HS-5 (cell line): ENCODE results near the gene TECTA.
"Not testable (repeated sequence)": the region's sequence is repeated elsewhere in the genome, so short reads cannot be mapped to it uniquely, and the experiment has no call there.

Experiments used
- DNase-seq: peaks from one replicate; pipeline ENCODE4 v3.0.0-alpha.2; 2012; ENCODE audit warnings: low read depth

The TECTA gene

DNA sequence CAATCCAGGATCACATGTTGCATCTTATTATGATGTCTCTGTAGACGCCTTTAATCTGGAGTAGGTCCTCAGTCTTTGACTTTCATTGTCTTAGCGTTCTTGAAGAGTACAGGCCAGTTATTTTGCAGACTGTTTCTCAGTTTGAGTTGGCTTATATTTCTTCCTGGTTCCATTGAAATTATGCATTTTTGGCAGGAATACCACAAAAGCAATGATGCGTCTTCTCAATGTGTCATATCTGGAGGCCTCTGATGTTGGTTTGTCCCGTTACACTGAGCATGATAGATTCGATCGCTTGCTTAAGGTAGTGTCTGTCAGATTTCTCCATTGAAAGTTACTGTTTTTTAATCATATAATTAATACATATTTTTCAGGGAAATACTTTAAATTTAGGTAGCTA lies 30.6 kb downstream of the TECTA start:
- no peak for DNase-seq

DNA sequence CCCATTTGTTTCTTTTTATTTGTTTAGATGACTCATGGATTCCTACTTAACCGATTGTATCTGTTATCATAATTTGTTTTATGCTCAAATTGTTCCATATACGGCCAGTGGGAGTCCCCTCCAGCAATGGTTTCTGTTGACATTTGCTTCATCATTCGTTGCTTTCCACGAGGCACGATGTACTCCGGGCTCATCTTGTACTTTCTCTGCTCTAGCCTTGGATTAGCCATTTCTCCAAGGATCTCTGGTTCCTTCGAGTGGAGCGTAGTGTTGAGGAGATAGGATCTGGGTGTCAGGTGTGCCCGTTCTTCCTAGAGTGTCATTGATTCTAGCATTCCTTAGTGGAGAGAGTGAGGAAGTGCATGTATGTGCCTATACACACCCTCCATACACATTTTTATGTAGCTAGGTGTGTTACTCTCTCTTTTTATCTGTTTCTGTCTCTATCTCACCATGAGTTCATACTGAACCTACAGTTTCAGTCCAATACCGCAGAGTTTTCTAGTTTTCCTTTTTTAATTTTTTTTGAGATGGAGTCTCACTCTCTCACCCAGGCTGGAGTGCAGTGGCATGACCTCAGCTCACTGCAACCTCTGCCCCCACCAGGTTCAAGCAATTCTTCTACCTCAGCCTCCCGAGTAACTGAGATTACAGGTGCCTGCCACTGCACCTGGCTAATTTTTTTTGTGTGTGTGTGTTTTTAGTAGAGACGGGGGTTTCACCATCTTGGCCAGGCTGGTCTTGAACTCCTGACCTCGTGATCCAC lies 31.4 kb downstream of the TECTA start:
- no peak for DNase-seq

DNA sequence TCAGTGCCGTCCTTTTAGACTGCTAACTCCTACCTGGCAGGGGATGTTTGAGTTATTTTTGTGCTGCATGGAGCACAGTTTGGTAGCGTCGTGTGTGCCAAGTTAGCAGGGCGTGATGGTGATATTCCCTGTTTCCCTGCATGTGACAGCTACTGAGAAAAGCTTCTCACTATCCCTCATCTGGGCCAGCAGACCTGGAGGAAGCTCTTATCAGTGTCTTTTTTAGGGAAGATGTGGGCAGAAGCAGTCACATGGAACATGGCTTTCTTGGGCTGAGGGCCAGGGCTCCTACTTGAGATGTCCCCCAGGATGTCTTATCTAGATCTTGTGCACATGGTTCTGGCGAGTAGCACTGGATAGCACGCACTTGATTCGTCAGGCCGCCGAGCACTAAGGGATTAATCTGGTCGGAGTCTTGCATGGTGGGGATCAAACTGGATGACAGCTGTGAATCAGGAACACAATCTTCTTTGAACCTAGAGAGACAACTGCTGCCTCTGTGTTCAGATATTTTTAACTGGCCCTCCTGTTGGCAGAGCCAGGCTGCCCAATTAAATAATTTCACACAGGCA lies 33.8 kb downstream of the TECTA start:
- DNase-seq: no peak

DNA sequence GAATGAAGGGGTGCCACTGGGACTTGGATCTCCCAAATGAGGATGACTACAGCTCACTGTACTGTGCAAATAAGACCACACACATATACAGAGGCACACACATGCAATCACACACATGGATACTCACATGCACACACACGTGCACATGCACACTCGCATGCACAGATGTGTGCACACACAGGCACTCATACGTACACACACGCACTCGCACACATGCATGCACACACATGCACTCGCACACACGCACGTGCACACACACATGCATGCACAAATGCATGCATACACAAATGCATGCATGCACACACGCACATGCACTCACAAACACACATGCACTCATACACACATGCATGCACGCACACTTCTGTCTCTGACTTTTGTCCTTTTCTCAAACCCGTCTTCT lies 36.0 kb downstream of the TECTA start:
- no peak for DNase-seq

DNA sequence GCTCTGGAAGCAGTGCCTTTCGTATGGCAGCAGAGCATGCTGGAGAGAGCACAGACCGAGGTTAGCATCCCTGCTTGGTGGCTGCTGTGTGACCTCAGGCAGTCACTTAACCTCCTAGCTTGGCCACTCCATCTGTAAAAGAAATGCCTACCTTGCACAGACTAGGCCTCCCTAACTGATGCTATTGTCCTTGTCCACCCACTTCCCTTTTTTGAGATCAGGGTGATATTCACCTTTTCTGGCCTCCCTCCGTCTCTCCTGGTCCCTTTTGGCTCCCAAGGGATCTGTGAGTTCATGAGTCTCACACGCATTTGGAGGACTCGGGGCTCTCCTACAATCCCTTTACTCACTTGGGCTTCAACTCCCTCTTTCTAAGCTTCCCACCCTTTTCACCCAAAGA lies 37.2 kb downstream of the TECTA start:
- no peak for DNase-seq

DNA sequence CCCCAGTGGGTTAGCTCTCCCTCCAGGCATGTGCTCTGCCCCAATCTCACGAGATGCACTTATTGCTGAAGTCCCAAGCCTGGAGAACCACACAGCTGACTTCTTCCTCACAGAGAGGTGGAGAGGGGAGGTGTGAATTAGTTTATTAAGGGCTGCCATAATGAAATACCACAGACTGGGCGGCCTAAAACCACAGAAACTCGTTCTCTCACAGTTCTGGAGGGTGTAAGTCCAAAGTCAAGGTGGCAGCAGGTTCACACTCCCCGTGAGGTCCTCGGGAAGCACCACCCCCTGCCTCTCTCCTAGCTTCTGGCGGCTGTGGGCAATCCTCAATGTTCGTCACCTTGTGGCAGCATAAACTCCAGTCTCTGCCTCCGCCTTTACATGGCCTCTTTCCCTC lies 39.3 kb downstream of the TECTA start:
- DNase-seq: no peak

DNA sequence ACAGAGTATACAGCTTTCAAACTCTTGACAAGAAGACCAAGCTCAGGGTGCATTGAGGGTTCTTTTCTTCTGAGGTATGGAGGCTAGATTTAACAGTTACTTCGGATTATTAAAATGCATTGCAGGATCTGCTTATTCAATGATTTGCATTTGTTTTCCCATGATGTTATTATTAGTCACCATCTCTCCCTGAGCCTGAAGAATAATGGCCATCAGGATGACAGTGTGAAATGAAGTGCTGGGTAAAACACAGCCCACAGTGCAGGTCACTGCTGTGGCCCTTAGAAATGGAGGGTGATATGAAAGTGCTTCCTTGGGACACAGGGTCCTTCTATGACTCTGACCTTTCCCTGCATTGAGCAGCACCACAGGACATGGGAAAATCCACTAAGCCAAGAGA lies 40.0 kb downstream of the TECTA start:
- DNase-seq: no peak

DNA sequence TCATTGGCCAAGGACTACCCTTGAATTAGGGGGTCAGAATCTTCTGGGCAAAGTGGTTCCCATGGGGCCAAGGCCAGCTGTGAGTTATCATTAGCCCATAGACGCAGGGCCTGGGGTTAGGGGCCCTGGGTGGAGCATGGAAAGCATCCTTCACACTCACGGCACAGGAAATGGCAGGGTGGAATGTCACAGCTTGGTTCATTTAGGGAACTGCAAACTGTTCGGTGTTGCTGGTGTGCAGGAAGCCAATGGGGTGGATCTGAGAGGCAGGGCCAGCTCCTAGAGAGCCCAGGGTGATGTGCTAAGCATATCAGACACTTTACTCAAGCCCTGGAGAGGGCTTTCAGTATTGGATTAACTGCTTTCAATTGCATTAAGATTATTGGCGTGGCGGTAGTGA lies 42.9 kb downstream of the TECTA start:
- DNase-seq: no peak

DNA sequence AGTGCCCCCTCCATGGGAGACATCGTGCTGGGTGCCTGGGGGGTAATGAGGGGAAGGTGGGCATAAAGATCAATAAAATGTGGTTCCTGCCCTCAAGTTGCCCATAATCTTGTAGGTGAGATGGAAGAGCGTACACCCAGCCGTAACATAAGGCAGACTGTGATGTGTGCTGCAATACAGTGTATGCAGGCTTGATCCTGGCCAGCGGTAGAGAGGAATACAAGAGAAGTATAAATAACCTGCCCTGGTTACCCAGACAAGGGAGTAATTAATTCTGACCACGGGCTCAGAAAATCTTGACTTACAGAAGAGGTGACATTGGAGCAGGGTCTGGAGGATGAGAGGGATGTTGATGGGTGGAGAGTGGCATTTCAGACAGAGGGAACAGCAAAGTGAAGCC lies 43.7 kb downstream of the TECTA start:
- DNase-seq: no peak

DNA sequence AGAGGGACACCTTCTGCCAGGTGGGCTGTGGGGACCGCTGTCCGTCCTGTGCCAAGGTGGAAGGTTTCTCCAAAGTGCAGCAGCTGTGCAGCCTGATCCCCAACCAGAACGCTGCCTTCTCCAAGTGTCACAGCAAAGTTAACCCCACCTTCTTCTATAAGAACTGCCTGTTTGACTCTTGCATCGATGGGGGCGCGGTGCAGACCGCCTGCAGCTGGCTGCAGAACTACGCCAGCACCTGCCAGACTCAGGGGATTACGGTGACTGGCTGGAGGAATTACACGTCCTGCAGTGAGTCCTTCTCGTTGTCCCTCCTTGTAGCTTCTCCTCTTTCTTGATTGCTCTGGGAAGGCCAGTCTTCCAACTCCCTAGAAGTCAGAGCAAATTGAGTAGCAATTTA lies 44.8 kb downstream of the TECTA start:
- no peak for DNase-seq

DNA sequence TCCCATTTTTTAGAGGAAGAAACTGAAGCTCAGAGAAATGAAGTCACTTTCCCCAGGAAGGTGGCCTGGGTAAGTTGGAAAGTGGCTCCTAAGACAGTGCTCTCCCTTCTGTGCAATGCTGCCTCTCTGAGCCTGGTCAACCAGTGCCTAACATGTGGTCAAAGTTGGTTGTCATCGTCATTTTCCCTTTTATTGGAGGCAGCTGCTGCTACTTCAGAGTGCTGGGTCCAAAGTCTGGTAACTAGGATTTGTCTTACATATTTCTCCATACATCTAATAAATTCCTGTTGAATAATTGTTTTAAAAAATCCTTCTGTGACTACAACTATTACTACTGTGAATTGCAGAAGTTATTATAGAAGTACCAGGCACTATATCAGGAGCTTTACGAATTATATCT lies 48.1 kb downstream of the TECTA start:
- no peak for DNase-seq

DNA sequence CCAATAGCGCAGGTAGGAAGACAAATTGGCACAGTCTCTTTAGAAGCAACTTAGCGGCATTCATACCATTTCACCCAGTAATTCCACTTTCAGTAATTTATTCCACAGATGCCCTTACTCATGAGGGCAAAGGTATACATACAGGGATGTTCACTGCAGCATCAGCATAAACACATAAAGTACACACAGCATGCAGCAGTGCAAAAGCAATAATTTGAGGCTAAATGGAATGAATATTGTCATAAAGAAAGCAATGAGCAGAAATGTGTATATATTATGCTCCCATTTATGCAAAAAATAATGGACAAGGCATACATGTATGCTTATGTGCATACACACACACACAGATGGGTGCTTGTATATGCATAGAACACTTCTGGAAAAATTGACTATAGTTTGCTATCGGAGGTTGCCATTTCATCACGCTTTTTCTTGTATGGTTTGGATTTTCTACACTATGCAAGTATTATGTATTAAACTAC lies 50.2 kb downstream of the TECTA start:
- DNase-seq: no peak

DNA sequence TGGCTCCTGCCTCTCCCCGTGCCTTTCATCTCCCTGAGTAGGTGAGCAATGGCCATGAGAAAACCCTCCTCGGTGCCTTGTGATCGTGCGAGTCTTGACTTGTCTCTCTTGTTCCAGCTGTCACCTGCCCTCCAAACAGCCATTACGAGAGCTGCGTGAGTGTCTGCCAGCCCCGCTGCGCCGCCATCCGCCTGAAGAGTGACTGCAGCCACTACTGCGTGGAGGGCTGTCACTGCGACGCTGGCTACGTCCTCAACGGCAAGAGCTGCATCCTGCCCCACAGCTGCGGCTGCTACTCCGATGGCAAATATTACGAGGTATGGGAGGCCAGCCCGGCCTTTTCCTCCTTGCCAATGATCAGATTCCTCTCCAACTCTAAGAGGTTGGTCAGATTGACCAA lies 51.7 kb downstream of the TECTA start:
- no peak for DNase-seq

DNA sequence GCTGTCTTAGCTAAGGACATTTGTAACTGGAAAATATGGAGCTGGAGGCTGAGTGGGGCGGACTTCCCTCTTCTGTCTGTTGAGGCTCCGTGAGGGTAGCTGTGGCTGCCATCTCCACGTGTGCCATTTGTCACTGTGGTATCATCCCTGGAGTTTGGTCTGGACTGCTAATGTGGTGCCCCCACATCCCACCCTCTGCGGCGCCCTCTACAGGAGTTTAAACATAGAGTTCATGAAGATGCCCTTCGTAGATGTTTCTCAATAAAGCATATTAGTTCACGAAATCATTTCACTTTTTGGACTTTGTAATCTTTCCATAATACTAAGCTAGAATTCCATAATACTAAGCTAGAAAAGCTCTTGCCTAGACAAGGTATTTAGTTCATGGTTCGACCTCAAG lies 52.4 kb downstream of the TECTA start:
- no peak for DNase-seq

DNA sequence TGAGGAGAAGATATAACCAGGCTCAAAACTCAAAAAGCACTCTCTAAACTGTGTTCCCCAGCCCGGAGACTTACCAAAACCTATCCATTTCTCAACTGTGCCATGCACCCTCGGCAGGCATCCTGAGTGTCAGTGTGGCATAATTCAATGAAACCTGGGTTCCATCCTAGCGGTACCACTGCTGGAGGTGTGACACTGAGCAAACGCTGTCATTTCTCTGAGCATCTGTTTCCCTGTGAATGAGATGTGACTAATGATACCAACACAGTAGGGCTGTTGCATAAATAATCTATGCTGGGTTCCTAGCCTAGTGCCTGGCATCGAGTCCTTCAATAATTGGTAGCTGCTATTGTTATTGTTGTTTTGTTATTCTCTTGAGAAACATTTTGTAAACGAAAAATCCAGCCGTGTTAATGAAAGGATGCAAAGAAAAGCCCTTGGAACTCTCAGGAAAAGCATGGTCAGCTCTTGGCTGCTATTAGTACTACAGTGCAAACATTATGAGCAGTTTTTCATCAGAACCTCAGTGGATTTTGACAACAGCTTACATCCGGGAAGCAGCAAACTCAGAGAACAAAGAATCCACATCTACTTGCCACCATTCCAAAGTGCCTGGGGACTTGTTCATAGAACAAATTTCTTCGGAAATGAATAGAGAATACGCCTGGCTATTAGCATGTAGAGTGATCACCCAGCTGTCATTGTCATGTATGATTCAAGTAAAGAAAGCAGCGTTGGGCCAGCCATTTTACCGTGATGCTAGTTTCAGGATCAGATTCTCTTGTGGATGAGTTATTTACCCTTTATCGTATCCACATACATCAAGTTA lies 53.7 kb downstream of the TECTA start:
- DNase-seq: no peak

DNA sequence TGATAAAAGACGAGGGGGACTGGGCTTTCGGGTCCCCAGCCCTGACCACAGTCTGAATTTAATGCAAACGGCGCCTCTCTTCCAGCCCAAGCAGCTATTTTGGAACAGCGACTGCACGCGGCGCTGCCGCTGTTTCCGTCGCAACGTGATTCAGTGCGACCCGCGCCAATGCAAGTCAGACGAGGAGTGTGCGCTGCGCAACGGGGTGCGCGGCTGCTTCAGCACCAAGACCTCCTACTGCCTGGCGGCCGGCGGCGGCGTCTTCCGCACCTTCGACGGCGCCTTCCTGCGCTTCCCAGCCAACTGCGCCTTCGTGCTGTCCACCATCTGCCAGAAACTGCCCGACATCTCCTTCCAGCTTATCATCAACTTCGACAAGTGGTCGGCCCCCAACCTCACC lies 56.7 kb downstream of the TECTA start:
- DNase-seq: no peak

DNA sequence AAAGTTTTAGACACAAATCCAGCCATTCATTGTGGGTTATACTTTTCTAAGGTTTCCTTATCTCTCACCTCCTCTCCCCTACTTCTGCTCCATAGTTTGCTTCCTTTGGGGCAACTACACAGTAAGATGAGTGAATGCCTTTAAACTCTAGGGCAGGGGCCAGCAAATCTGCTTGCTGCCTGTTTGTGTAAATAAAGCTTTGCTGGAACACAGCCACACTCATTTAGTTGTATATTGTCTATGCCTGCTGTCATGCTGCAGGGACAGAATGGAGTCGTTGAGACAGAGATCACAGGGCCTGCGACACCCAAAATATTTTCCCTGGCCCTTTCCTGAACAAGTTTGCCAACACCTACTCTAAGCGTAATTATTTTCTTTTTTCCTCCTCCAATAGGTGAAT lies 58.7 kb downstream of the TECTA start:
- no peak for DNase-seq

DNA sequence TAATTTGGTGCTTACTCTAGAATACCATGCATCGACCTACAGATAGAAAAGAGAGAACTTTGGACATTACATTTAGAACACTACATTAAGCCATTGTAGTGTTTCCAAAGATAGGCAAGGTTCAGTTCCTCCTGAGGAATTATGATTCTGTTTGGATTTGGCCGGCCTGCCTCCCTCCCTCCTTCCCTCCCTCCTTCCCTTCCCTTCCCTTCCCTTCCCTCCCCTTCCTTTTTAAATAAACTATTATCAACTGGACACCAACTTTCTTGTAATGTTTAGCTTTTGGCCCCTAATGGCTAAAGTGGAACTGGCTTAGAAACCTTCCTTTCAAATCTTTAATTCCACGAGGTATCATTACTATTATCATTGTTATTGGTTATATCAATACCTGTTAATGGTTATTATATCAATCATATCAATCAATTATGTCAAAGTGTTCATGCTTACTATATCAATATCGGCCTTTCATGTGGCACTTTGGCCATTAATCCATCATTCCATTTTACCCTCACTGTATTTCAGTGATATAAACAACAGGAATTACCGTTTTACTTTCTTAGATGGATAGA lies 60.4 kb downstream of the TECTA start:
- no peak for DNase-seq

DNA sequence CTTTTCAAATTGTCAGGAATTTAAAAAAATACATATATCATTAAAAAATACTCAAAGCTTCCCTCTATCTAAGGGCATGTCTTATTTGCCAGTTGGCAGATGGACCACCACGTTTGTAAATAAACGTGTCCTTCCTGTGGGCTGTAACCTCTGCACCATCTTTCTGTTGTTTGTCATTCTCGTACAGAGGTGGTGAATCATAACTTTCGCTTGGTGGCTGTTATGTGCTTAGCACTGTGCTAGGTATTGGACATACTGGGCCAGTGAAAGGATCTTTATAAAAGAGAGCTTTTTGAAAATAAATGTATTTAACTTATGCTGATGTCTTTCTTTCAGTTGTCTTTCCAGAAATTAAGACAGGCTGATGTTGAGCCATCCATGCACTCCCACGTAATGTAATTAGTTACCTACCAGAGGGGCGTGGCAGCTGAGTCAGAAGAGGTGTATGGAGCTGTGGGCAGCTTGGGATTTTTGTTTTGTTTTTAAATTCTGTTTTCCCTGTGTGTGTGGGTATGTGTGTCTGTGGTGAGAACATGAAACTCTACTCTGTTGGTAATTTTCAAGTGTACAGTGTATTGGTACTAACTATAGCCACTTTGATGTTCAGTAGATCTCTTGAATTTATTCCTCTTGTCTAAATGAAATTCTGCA lies 62.7 kb downstream of the TECTA start:
- no peak for DNase-seq

DNA sequence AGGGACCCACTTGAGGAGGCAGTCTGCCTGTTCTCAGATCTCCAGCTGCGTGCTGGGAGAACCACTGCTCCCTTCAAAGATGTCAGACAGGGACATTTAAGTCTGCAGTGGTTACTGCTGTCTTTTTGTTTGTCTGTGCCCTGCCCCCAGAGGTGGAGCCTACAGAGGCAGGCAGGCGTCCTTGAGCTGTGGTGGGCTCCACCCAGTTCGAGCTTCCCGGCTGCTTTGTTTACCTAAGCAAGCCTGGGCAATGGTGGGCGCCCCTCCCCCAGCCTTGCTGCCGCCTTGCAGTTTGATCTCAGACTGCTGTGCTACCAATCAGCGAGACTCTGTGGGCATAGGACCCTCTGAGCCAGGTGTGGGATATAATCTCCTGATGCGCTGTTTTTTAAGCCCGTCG lies 76.6 kb downstream of the TECTA start:
- not testable (repeated sequence) for DNase-seq

DNA sequence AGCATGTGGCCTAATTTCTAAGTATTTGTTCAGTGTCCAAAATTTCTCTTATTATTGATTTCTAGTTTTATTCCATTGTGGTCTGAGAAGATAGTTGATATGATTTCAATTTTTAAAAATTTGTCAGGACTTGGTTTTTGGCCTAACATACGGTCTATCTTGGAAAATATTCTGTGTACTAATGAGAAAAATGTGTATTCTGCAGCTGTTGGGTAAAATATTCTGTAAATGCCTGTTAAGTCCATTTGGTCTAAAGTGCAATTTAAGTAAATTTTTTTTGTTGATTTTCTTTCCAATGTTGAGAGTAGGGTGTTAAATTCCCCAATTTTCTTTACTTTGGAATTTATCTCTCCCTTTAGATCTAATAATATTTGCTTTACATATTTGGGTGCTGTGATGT lies 78.3 kb downstream of the TECTA start:
- DNase-seq: no peak

DNA sequence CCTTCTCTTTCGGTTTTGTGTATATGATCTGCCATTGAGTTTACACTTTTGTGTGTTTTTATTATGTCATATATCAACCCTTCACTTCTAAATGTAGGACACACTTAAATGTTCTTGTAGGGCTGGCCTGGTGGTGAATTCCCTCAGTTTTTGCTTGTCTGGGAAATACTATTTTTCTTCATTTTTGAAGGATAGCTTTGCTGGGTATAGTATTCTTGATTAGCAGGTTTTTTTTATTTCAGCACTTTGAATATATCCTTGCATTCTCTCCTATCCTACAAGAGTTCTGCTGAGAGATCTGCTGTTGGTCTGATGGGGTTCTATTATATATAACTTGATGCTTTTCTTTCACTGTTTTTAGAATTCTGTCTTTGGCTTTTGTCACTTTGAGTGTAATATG lies 79.1 kb downstream of the TECTA start:
- no peak for DNase-seq
